ENCODE data around the gene DUSP22.
"Not testable (repeated sequence)": the region's sequence is repeated elsewhere in the genome, so short reads cannot be mapped to it uniquely, and the experiment has no call there.

Gene DUSP22

GRCh38 chr6:285902-286301 is 6.4 kb upstream of the DUSP22 start:
- DNase-seq (ENCODE audit: low spot score in 2 of 2); H3K27me3 Mint-ChIP-seq; H3K4me3 Mint-ChIP-seq; H3K9me3 Mint-ChIP-seq; ATAC-seq (ENCODE audit: low read depth); H3K27ac Mint-ChIP-seq: not testable (repeated sequence)
- peaks cover 36% of the 10 kb centered on the region for H3K4me1 Mint-ChIP-seq
- H3K36me3 Mint-ChIP-seq = peaks cover 20% of the 10 kb centered on the region

- H3K9me3 Mint-ChIP-seq = no peaks in the 10 kb centered on the region
- peak overlapping the region; percentile 61 for H3K4me3 Mint-ChIP-seq
- DNase-seq (ENCODE audit: low spot score in 2 of 2) (no peak), ATAC-seq (ENCODE audit: low read depth) (peak; percentile 25)
- H3K27ac Mint-ChIP-seq = no peak overlapping the region
- H3K36me3 Mint-ChIP-seq = peaks cover 16% of the 10 kb centered on the region
- H3K4me1 Mint-ChIP-seq = peaks cover 43% of the 10 kb centered on the region
- H3K27me3 Mint-ChIP-seq = no peaks in the 10 kb centered on the region
Measured at GRCh38 chr6:286681-287488, 5.4 kb upstream of the DUSP22 start.

- peaks cover 43% of the 10 kb centered on the region for H3K4me1 Mint-ChIP-seq
- no peaks in the 10 kb centered on the region for H3K27me3 Mint-ChIP-seq
- peak overlapping the region; percentile 61 for H3K4me3 Mint-ChIP-seq
- no peak for ATAC-seq (ENCODE audit: low read depth)
- H3K27ac Mint-ChIP-seq = no peak overlapping the region
- DNase-seq (ENCODE audit: low spot score in 2 of 2) = no peak
- no peaks in the 10 kb centered on the region for H3K9me3 Mint-ChIP-seq
- H3K36me3 Mint-ChIP-seq = peaks cover 15% of the 10 kb centered on the region
Measured at GRCh38 chr6:287489-287860, 4.8 kb upstream of the DUSP22 start.

- DNase-seq (ENCODE audit: low spot score in 2 of 2) (no peak), ATAC-seq (ENCODE audit: low read depth) (no peak)
- Mint-ChIP-seq H3K27me3 (no peaks in the 10 kb centered on the region), H3K36me3 (peaks cover 5% of the 10 kb centered on the region), H3K27ac (no peak overlapping the region), H3K9me3 (no peaks in the 10 kb centered on the region), H3K4me1 (peaks cover 47% of the 10 kb centered on the region), H3K4me3 (no peak overlapping the region)
Measured at GRCh38 chr6:288866-289265, 3.4 kb upstream of the DUSP22 start.

- no peak for ATAC-seq (ENCODE audit: low read depth)
- Mint-ChIP-seq H3K27ac (no peak overlapping the region), H3K27me3 (no peaks in the 10 kb centered on the region), H3K36me3 (peaks cover 6% of the 10 kb centered on the region), H3K4me1 (peaks cover 58% of the 10 kb centered on the region), H3K9me3 (peaks cover 3% of the 10 kb centered on the region), H3K4me3 (peak overlapping the region; percentile 71)
- peak in 1 of 2 donors; percentile 29 for DNase-seq (ENCODE audit: low spot score in 2 of 2)
Measured at GRCh38 chr6:290111-290922, 2.0 kb upstream of the DUSP22 start.

GRCh38 chr6:291204-291696 is 1.0 kb upstream of the DUSP22 start:
- DNase-seq (ENCODE audit: low spot score in 2 of 2) (peak; percentile 37), ATAC-seq (ENCODE audit: low read depth) (peak; percentile 7)
- peaks cover 59% of the 10 kb centered on the region for H3K4me1 Mint-ChIP-seq
- H3K4me3 Mint-ChIP-seq = peak overlapping the region; percentile 87
- H3K27me3 Mint-ChIP-seq = no peaks in the 10 kb centered on the region
- peaks cover 6% of the 10 kb centered on the region for H3K36me3 Mint-ChIP-seq
- H3K27ac Mint-ChIP-seq = no peak overlapping the region
- peaks cover 3% of the 10 kb centered on the region for H3K9me3 Mint-ChIP-seq

GRCh38 chr6:292506-293192 is 362 bp downstream of the DUSP22 start:
- DNase-seq (ENCODE audit: low spot score in 2 of 2) = peak; percentile 74 to 84
- ATAC-seq (ENCODE audit: low read depth) = peak; percentile 40
- H3K27me3 Mint-ChIP-seq = no peaks in the 10 kb centered on the region
- peaks cover 3% of the 10 kb centered on the region for H3K9me3 Mint-ChIP-seq
- peak overlapping the region; percentile 99 for H3K4me3 Mint-ChIP-seq
- H3K27ac Mint-ChIP-seq = no peak overlapping the region
- peaks cover 6% of the 10 kb centered on the region for H3K36me3 Mint-ChIP-seq
- peaks cover 61% of the 10 kb centered on the region for H3K4me1 Mint-ChIP-seq

GRCh38 chr6:293193-294174 is 1.2 kb downstream of the DUSP22 start:
- H3K4me1 Mint-ChIP-seq = peaks cover 60% of the 10 kb centered on the region

GRCh38 chr6:294656-295565 is 2.6 kb downstream of the DUSP22 start:
- Mint-ChIP-seq H3K27me3 (no peaks in the 10 kb centered on the region), H3K4me3 (peak overlapping the region; percentile 75), H3K9me3 (peaks cover 3% of the 10 kb centered on the region), H3K4me1 (peaks cover 52% of the 10 kb centered on the region), H3K36me3 (peaks cover 4% of the 10 kb centered on the region), H3K27ac (no peak overlapping the region)
- ATAC-seq (ENCODE audit: low read depth) (no peak), DNase-seq (ENCODE audit: low spot score in 2 of 2) (peak in 1 of 2 donors; percentile 8)

More at GRCh38 chr6:293193-294174, 1.2 kb downstream of the DUSP22 start:
- Mint-ChIP-seq H3K27me3 (no peaks in the 10 kb centered on the region), H3K36me3 (peaks cover 4% of the 10 kb centered on the region), H3K4me3 (peak overlapping the region; percentile 99), H3K27ac (no peak overlapping the region), H3K9me3 (peaks cover 3% of the 10 kb centered on the region)
- ATAC-seq (ENCODE audit: low read depth) (no peak), DNase-seq (ENCODE audit: low spot score in 2 of 2) (peak in 1 of 2 donors; percentile 4)

- Mint-ChIP-seq H3K4me3 (peak overlapping the region; percentile 75), H3K36me3 (peaks cover 4% of the 10 kb centered on the region), H3K9me3 (peaks cover 3% of the 10 kb centered on the region), H3K27me3 (no peaks in the 10 kb centered on the region), H3K4me1 (peaks cover 40% of the 10 kb centered on the region), H3K27ac (no peak overlapping the region)
- DNase-seq (ENCODE audit: low spot score in 2 of 2) (peak in 1 of 2 donors; percentile 18), ATAC-seq (ENCODE audit: low read depth) (no peak)
Measured at GRCh38 chr6:296151-297122, 4.2 kb downstream of the DUSP22 start.

- no peak for ATAC-seq (ENCODE audit: low read depth)
- H3K27ac Mint-ChIP-seq = no peak overlapping the region
- no peaks in the 10 kb centered on the region for H3K27me3 Mint-ChIP-seq
Measured at GRCh38 chr6:297571-298232, 5.4 kb downstream of the DUSP22 start.

More at GRCh38 chr6:297571-298232, 5.4 kb downstream of the DUSP22 start:
- H3K4me1 Mint-ChIP-seq = peaks cover 39% of the 10 kb centered on the region
- H3K36me3 Mint-ChIP-seq = peaks cover 4% of the 10 kb centered on the region
- DNase-seq (ENCODE audit: low spot score in 2 of 2) = peak in 1 of 2 donors; percentile 13
- peak overlapping the region; percentile 75 for H3K4me3 Mint-ChIP-seq
- peaks cover 3% of the 10 kb centered on the region for H3K9me3 Mint-ChIP-seq

Measured in memory B cell (primary cell).